Ecto neural progenitor cell (in vitro differentiated cells): ENCODE results near the gene PDLIM4.

Experiments
- DNase-seq: peaks from one replicate; pipeline ENCODE4 v3.0.0-alpha.2; 2018; ENCODE audit warnings: low spot score

Gene PDLIM4

DNA sequence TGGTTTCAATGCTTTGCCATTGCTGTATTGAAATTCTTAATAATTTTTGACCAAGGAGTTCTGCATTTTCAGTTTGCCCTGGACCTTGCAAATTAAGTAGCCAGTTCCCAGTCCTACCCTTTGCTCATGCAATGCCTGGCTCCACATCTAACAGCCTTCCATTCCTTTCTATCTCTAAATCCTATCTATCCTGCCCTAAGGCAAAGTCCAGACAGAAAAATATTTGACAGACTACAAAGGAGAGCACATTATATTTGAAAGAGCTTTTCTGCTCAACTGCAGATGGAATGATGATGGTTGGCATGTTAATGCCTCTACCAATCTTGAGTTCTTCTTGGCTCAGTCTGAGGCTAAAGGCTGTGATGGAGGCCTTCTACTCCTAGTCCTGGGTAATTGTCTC is 52.2 kb downstream of the PDLIM4 start:
- DNase-seq = no peak

DNA sequence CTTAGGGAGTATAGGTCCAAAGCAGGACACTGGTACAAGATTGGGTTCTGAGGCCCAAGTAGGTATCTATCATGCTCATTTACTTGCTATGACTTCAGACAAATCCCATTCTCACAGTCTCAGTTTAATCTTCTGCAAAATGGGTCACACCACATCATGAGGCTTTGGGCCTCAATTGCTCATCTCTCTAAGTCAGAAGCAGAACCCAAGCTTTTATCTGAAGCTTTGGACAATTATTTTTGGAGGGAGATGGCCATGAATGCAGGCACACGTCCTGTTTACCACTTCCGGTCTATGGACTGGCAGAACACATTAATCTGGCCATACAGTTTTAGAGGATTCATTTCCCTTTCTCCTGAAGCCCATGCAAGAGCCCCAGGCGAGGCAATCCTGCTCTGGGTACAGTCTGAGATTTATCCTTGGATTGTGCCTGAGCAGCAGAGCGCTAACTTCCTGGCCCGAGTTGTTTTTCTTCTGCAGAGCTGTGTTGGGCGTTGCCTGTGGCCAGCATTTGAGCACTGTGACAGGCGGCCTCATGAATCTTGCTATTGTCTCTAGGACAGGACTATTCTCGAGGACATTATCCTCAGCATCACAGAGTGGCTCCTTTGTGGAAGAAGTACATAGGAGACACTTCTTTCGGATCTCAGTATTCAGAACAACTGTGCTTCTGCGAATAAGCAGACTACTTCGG is 52.8 kb downstream of the PDLIM4 start:
- no peak for DNase-seq

DNA sequence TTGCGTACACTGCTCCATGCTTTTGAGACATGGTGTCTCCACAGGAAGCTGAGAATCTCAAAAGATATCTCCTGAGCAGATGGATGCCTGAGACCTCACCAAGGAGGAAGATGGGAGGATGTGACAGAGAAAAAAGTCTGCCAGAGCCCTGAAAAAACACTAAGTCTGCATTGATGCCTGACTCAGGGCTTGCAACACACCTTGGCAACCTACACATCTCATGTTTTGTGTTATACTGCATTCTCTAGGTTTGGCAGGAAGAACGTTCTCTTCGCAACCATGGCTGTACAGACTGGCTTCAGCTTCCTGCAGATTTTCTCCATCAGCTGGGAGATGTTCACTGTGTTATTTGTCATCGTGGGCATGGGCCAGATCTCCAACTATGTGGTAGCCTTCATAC is 55.9 kb downstream of the PDLIM4 start:
- no peak for DNase-seq

DNA sequence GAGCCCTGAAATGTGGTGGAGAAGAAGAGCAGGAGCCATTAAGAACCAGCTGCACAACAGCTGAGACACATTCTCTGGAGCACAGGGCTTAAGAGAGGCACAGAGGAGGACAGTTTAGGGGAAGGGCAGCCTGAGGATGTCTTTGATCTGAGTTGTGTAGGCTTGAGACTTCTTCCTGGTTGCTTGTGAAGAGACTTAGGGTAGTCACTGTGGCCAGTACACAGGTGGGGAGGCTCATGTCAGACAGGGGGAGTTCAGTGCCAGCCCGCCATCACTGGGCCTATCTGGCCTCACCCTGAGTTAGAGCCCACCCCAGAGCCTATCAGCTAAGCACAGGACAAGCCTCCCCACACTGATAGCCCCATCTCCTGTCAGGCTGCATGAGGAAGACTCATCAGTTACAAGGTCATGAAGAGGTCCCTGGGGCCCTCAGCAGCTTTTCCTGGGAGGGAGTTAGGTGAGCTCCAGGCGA is 56.5 kb downstream of the PDLIM4 start:
- no peak for DNase-seq

DNA sequence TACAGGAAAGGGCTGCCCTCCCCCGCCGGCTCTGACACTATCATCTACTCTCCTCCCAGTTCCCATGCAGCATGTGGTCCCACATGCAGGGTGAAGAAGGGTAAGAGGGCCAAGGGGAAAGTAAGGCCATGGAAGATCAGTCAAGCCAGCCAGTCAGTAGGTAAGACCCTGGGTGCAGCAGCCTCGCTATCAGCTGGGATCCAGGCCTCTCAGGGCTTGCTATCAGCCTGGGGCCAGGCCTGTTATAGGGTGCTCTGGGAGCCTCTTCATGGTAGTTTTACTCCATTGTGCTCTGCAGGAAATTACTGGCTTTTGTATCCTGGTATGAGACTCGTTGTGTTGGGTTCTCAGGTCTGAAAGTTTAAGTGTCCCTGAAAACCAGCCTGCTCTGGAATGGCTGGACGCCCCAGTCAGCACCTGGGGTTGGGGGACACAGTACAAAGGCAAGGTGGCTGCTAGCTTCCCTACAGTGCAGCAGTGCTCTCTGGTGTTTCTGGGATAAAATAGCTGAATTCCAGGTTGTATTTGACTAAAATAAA is 58.1 kb downstream of the PDLIM4 start:
- no peak for DNase-seq

DNA sequence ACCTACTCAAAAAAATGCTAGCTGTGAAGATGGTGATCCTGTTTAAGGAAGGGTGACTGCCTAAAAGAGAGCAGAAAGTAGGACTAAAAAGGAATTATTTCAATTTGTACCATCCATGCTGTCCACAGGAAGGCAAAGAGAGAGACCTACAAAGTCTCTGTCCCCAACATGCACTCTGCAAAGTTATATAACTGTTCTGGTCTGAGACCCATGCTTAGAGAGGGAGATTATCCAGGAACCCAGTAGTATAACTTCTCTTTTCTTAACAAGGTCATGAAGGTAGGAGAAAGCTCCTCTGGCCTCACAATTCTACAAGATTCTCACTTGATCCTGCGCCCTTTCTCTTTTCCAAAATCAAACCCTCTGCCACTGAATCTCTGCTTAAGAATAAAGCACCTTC is 62.5 kb downstream of the PDLIM4 start:
- DNase-seq = no peak

DNA sequence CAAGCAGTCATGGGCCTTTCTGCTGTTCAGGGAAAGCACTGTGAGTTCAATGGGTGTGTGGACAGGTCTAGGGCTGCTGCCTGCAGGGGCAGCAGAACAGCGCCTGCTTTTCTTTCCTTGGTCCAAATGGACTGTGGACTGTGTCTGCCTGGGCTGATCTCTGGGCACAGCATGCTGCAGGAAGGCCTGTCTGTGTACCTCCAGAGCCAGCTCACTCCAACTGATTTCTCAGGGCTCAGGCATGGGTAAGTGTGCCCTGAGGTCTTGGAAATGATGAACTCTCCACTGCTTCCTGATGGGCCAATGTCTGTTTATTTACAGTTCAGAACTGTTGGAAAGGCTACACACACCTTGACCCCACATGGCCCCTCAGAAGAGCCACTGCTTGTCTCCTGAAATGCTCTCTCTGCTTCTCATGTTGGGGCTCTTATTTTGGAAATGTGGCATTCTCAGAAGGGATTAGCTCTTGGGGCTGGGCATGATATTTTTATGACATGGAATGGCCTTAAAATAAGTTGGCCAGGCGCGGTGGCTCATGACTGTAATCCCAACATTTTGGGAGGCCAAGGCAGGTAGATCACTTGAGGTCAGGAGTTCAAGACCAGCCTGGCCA is 63.7 kb downstream of the PDLIM4 start:
- DNase-seq = no peak

DNA sequence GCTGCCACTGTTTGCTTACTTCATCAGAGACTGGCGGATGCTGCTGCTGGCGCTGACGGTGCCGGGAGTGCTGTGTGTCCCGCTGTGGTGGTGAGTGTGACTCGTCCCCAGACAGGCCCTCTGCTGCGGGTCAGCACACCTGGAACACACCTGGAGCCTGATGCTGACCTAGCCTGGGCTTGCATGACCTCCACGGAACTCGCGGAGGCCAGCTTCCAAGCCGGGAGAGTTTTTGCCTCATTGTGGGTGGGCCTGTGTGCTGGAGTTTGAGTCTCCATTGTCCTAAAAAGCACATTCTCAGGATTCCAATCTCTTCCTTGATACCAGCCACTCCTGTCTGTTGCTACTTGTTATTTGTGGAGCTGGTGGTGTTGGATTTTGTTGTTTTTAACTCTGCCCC is 64.8 kb downstream of the PDLIM4 start:
- DNase-seq = peak; percentile 72
